ENCODE data around the gene ITPK1.

Gene ITPK1

DNA sequence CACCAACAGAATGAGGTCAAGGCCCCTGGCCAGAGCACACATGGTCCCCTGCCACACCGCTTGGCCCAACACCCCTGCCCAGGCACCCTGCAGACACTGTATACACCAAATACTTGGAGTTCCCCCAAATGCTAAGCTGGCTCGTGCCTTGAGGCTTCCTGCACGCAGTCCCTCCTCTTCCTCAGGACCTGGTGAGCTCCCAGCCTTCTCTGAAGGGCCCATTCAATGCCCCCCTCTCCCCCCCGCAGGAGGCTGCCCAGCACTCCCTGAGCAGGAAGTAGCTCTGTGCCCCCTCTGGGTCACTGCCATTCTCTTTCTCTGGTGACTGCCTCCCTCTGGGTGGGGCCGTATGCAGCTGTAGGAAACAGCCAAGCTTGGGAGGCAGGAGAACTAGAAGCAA is 75.3 kb downstream of the ITPK1 start:
- no peak for FAIRE-seq

- FAIRE-seq: no peak
Measured at GRCh38 chr14:93039649-93040315, 75.9 kb downstream of the ITPK1 start.

GRCh38 chr14:93037351-93037750 is 78.4 kb downstream of the ITPK1 start:
- FAIRE-seq: no peak

DNA sequence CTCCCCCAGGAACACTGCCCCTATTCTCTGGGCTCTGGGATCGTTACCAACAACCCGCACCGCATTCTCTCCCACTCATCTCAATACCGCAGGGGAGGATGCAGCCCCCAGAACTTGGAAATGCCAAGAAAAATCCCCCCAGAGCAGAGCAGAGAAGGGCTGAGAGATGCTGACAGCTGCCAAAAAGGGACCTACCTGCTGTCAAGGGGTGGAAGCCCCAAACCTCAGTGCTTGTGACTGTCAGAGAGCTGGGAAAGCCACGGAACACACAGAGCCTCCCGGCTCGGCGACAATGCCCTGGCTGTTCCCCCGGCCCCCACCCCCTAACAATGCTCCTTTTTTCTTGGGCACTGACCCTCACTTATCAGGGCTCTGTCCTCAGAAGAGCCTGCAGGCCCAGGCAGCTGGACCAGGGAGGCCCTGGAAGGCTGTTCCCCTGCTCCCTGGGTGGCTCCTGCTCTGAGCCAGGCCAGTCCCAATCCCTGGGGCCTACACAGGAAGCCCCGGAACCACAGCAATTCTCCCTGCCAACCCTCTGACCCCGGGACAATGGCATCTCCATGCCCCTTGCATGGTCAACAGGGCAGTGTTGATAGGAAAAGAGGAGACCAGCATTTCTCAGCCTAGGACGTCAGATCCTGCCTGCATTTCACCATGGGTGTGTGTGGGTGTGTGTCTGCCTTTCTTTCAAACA is 78.9 kb downstream of the ITPK1 start:
- FAIRE-seq: no peak

- FAIRE-seq: no peak
Measured at GRCh38 chr14:93035917-93036651, 79.6 kb downstream of the ITPK1 start.

DNA sequence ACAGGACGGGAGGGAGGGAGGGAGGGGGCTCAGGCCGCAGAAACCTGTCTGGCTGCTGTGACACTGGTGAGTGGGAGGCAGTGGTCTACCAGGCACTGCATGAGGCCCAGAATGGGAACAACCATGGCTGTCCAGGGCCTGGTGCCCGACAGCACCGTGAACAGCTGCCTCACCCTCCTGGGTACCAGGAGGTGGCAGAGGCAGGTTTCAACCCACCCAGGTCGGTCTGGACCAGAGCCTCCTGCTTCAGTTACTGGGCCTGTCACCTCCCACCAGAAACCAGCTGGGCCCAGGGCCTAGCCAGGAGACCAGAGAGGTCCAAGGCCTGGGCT is 80.2 kb downstream of the ITPK1 start:
- FAIRE-seq: no peak

- FAIRE-seq: no peak
Measured at GRCh38 chr14:93034671-93034994, 81.1 kb downstream of the ITPK1 start.

DNA sequence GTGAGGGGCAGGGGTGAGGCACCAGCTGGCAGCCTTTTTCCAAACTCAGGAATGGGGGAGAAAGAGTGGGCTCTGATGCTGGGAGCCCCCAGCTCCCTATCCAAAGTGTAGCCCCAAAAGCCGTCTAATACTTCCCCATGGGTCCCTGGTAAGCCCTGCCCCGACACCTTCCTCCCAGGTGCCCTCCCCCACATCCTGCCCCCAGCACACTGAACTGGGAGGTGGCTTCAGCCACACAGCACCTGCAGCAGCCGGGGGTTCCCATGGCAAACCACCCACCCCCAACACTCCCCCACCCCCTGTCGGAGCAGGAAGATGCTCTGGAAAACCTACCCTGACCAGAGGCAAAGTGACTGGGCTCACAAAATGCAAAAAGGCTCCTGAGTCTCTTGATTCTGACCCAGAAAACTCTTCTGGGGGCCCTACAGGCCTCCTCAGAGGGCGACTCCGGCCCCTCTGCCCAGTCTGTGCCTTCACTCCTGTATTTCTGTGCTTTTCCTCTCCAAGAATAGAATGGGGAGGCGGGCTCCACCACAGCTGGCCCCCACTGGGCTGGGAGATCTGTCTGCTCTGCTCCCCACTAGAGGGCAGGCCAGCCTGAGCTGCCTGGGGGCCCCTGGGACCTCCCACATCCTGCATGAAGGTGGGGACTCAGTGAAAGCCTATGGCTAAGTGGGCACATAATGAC is 81.6 kb downstream of the ITPK1 start:
- FAIRE-seq: no peak

DNA sequence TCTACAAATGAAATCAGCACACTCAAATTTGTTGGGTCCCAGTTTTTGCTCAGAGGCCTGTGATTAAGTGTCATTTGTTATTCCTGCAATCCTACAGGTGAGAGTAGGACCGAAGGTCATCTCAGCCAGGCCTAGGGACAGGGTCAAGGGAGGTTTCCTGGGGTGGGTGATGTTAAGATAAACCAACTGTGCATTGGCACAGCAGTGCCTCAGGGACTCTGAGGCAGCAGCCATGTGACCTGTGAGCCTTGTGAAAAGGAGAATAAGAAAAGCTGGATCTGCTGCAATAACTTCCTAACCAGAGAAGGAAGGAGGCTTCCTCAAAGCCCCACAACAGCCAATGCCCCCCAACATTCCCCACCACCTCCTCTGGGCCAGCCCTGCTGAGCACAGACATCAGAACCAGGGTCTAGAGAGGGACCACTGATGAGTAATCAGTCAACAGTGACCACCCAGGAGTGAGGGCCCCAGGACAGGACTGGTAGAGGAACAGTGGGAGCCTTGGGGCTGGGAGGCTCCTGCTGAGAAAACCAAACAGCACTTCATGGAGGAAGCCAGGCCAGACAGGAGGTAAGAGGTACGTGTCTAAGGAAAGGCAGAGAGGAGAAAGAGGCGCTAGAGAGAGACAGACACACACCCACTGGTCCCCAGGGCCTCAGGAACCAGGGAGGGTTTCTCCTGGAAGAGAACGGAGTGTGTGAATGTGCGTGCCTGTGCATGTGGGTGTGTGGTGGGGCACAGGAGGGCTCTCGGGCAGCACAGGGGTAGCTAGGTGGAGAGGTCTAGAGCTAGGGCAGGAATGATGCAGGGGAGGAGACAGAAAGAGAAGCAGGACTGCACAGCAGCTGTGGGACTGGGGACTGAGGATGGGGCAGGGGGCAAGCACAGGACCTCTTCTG is 82.4 kb downstream of the ITPK1 start:
- no peak for FAIRE-seq

DNA sequence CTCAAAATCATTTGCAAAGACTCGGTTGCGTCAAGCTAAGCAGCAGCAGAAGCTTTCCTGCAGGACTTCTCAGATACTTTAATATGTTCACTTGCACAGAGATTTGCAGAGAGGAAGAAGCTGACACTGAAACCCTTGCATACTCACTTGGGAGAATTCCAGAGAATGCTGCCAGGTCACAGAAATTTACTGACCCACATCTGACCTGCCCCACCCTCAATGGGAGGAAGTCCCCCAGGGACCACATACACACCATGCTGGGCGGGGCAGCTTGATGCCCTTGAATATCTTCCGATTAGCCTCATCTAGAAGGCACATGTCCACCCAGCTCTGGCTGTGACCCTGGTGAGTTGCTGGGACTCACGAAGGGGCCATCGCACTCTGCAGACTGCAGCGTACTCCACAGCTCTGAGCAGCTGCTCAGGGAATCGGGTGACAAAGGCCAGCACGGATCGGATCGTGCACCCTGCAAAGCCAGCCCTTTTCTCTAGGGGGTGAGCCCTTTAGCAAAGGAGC is 83.2 kb downstream of the ITPK1 start:
- no peak for FAIRE-seq

GRCh38 chr14:93031505-93032315 is 84.0 kb downstream of the ITPK1 start:
- no peak for FAIRE-seq

DNA sequence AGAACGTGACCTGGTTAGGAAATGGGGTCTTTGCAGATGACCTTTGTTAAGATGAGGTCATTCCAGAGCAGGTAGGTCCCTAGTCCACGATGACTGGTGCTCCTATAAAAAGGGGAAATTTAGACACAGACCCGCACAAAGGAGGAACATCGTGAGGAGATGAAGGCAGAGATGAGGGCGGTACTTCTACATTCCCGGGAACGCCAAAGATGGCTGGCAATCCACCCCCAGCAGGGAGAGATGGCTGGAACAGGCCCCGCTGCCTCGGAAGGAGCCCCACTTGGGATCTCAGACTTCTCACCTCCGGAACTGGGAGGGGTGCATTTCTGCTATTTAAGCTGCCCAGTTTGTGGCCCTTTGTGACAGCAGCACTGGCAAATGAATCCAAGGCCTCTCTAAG is 85.0 kb downstream of the ITPK1 start:
- FAIRE-seq: no peak

- FAIRE-seq: no peak
Measured at GRCh38 chr14:93029911-93030508, 85.7 kb downstream of the ITPK1 start.

DNA sequence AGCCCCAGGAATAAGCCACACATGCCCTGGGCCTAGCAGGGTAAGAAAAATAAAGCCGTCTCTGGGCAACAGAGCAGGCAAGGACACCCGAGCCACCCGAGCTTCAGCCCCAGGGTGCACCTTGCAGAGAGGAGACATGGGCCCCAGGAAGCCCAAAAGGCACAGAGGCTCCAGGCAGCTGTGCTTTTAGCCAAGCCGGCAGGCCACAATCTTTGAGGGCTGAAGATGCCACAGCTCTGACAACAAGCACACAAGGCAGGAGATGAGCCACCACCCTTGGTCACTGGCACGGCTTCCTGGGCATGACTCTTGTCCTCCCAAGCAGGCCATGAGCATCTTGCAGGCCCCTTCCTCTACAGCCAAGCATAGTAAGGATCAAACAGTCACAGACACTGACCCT is 86.3 kb downstream of the ITPK1 start:
- FAIRE-seq: no peak

GRCh38 chr14:93028724-93029076 is 87.0 kb downstream of the ITPK1 start:
- FAIRE-seq: no peak

GRCh38 chr14:93027810-93028723 is 87.7 kb downstream of the ITPK1 start:
- FAIRE-seq: no peak

DNA sequence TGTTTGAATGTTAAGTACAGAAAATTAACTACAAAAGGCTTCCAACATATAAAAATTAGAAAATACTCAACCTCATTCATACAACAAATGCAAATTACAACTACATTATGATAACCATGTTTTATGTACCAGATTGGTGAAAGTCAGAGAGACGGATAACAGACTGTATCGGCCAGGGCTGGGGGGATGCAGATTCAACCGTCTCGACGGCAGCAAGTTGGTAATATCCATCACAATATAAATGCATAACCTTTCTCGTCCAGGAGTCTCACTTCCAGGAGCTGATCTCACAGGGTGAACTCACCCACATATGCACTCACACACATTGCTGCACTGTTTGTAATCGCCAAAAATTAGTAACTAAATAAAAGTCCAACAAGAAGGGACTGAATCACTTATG is 89.4 kb downstream of the ITPK1 start:
- no peak for FAIRE-seq

DNA sequence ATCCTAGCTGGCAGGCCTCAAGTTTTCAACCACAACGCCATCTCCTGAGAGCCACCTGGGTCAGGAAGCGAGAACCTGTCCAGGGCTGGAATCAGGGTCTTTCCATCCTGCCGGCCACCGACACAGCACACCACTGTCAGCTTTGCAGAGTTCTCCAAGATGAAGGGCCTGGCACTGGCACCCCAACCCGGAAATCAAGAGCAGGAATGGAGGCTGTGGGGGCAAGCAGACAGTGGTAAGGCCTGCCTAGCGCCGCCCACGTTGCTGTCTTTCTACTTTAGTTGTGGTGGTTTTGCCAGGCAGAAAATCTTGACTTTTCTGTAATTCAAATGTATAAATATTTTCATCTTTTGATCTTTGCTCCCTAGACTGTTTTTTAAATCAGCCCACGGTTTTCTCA is 90.7 kb downstream of the ITPK1 start:
- FAIRE-seq: no peak

GRCh38 chr14:93024493-93024892 is 91.2 kb downstream of the ITPK1 start:
- no peak for FAIRE-seq

GRCh38 chr14:93023802-93024434 is 91.8 kb downstream of the ITPK1 start:
- no peak for FAIRE-seq

Measured in endometrium (tissue), 2 donors.